Thyroid gland (tissue), 4 donors: Measurements from ENCODE around the gene KRT9.

Experiments
- POLR2A ChIP-seq, 2 donors: fragments of 450-650 bp; IDR thresholded peaks; one replicate each; pipeline ENCODE4 v1.6.1; 2017; ENCODE audit warnings: antibody characterized with exemption in 2 of 2, mild to moderate bottlenecking in 2 of 2, moderate library complexity in 1 of 2
- TF ChIP-seq, protein P1 (sequence below), 6 experiments: fragments of 200-600 bp in 3 of 6; fragments of 450-650 bp in 3 of 6; sonication (generic) in 3 of 6; IDR thresholded peaks; one replicate each; pipeline ENCODE4 v1.5.1; 2016 to 2019; ENCODE audit warnings: antibody characterized with exemption in 6 of 6, mild to moderate bottlenecking in 2 of 6, inconsistent platforms in 1 of 6, moderate library complexity in 1 of 6

DNA sequence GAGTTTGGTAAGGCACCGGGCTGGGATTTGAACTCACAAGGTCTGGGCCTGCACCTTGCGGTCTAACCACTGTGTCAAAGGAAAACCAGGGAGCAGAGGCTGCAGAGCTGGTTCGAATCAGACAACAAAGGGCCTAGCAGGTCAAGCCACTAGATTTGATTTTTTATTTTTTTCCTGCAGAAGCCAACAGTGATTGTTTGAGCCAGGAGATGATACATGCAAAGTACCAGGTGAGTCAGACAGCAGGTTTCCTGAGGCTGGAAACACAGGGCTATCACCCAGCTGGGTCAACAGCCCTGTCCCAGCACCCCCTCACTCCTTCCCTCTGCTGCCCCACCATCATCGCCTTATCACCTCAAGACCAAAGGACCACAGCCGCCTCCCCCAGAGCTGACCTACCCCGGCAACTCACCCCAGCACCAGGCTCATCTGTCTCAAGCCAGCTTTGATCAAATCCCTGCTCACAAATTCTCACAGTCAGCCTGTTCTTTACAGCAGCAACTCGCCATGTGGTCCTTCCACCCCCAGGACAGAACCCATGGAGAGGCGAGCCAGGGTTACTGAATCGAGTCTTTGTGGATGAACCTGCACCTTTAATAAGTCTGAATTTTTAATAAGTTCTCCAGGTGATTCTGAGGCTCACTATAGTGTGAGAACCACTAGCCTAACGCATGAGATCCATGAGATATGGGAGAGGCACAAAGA lies 30.8 kb downstream of the KRT9 start:
- TF ChIP-seq, protein P1, sequence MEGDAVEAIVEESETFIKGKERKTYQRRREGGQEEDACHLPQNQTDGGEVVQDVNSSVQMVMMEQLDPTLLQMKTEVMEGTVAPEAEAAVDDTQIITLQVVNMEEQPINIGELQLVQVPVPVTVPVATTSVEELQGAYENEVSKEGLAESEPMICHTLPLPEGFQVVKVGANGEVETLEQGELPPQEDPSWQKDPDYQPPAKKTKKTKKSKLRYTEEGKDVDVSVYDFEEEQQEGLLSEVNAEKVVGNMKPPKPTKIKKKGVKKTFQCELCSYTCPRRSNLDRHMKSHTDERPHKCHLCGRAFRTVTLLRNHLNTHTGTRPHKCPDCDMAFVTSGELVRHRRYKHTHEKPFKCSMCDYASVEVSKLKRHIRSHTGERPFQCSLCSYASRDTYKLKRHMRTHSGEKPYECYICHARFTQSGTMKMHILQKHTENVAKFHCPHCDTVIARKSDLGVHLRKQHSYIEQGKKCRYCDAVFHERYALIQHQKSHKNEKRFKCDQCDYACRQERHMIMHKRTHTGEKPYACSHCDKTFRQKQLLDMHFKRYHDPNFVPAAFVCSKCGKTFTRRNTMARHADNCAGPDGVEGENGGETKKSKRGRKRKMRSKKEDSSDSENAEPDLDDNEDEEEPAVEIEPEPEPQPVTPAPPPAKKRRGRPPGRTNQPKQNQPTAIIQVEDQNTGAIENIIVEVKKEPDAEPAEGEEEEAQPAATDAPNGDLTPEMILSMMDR (IDR thresholded peaks at IDR 0.05): no peak
- TF ChIP-seq POLR2A (IDR thresholded peaks at IDR 0.05): no peak
